Superior temporal gyrus (tissue), 1 donor: ENCODE data around the gene HIGD1C.

ENCODE experiments used
- DNase-seq: peaks from one replicate; pipeline ENCODE4 v3.0.0-alpha.2; 2016; ENCODE audit errors: extremely low spot score

The HIGD1C gene

GRCh38 chr12:51018956-51019355, 66.6 kb downstream of the HIGD1C start:
- DNase-seq, result no peak

DNA sequence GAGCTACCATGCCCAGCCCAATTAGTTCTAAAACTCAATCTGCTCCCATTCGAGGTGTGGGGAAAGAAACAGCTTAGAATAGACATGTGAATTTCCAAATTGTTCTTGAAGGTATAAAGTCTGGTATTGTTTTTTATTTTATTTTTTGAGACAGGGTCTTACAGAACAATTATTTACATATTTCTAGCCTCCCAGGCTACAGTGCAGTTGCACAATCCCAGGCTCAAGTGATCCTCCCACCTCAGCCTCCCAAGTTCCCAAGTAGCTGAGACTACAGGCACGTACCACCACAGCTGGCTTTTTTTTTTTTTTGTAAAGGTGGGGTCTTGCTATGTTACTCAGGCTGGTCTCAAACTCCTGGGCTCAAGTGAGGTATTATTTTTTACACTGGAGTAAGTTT, 67.6 kb downstream of the HIGD1C start:
- DNase-seq, result no peak
